Activated CD8-positive, alpha-beta T cell treated with anti-CD3 and anti-CD28 coated beads for 36 hours (primary cell): ENCODE results near the gene LRP6. TPM values are rescaled to one million over a fixed set of nuclear protein-coding genes. Genes with fewer than 3 reads are reported as not detected.

Source experiments
- ATAC-seq: fragments of 200-7000 bp; cut with Tn5 transposase; one replicate; pipeline ENCODE4 v1.10.0; 2021; ENCODE audit warnings: mild to moderate bottlenecking, moderate library complexity
- CTCF ChIA-PET: fragments of 350-600 bp; sonication (Branson Sonifier 250); formaldehyde crosslinking; loops from one replicate; lab custom pipeline; 2021; ENCODE audit warnings: antibody characterized with exemption; lab: Charles Lee
- POLR2A ChIA-PET: fragments of 350-600 bp; sonication (Branson Sonifier 250); formaldehyde crosslinking; loops from one replicate; lab custom pipeline; 2021; ENCODE audit warnings: antibody characterized with exemption; lab: Charles Lee
- DNase-seq: peaks from one replicate; pipeline ENCODE4 v3.0.0-alpha.2; 2020
- H3K27ac Mint-ChIP-seq: one replicate; pipeline ENCODE4 v1.8.0; 2021; ENCODE audit warnings: mild to moderate bottlenecking, mixed read lengths
- H3K27me3 Mint-ChIP-seq: one replicate; pipeline ENCODE4 v1.8.0; 2021; ENCODE audit warnings: mixed read lengths
- H3K36me3 Mint-ChIP-seq: one replicate; pipeline ENCODE4 v1.8.0; 2021; ENCODE audit warnings: low read depth, mixed read lengths
- H3K4me1 Mint-ChIP-seq: one replicate; pipeline ENCODE4 v1.8.0; 2021; ENCODE audit warnings: low read depth, mixed read lengths
- H3K4me3 Mint-ChIP-seq: one replicate; pipeline ENCODE4 v1.8.0; 2021; ENCODE audit warnings: mild to moderate bottlenecking, moderate library complexity, mixed read lengths
- H3K9me3 Mint-ChIP-seq: one replicate; pipeline ENCODE4 v1.8.0; 2021; ENCODE audit warnings: mixed read lengths
- CTCF ChIP-seq: fragments of 200-600 bp; IDR thresholded peaks from one replicate; pipeline ENCODE4 v1.8.0; 2022; ENCODE audit warnings: antibody characterized with exemption, mild to moderate bottlenecking
- intact Hi-C: fragments of 100-400 bp; cut with micrococcal nuclease; formaldehyde crosslinking; loops from one replicate; pipeline ENCODE4 v1.10.0; 2022
- microRNA-seq: library from miRNA; unstranded; fragments of <30 nt; microRNA quantifications from one replicate; pipeline ENCODE4 v1.2.0, GENCODE V29; 2022; ENCODE audit warnings: borderline microRNAs expressed, borderline replicate concordance
- total RNA-seq, 2 experiments: library from RNA; stranded (reverse); gene quantifications; one replicate each; pipeline ENCODE4 v1.2.3, GENCODE V29; 2021

LRP6 gene
- total RNA-seq, 2 experiments from 2014 or later = 1.3 to 2.0 TPM

GRCh38 chr12:12072064-12072760 is 194.6 kb downstream of the LRP6 start:
- Mint-ChIP-seq H3K27ac (peak overlapping the region; percentile 90), H3K4me1 (peaks cover 22% of the 10 kb centered on the region), H3K36me3 (no peaks in the 10 kb centered on the region), H3K9me3 (no peaks in the 10 kb centered on the region), H3K4me3 (peak overlapping the region; percentile 77), H3K27me3 (no peaks in the 10 kb centered on the region)
- ChIA-PET POLR2A (interaction anchor here (0.6 to 2.0 kb wide), 3 partner anchors 194 to 323 kb away, joined by 3 to 7 read pairs (median 3); partner anchors contain the start of gene LRP6), CTCF (interaction anchor here (0.6 to 2.0 kb wide), 9 partner anchors 11 to 664 kb away, joined by 3 to 12 read pairs (median 4); no protein-coding TSS in a partner anchor)
- ATAC-seq (peak; percentile 70), DNase-seq (peak; percentile 71)
- intact Hi-C loops = no loop called here
- TF ChIP-seq CTCF = peak; percentile 33

GRCh38 chr12:12070674-12071656 is 195.9 kb downstream of the LRP6 start, which contains the start of gene BCL2L14:
Gene BCL2L14 (plus strand): TSS chr12:12070939. CDS start chr12:12079306, 8,367 bp downstream.
- peak within 1 kb of the TSS; percentile 77 for H3K4me3 Mint-ChIP-seq
- intact Hi-C loops = no loop called here
- POLR2A ChIA-PET = interaction anchor here (0.6 to 2.0 kb wide), 4 partner anchors 61 to 321 kb away, joined by 3 to 7 read pairs (median 4); partner anchors contain the start of gene LRP6
- H3K4me1 Mint-ChIP-seq = peaks cover 22% of the 10 kb centered on the region
- H3K9me3 Mint-ChIP-seq = no peaks in the 10 kb centered on the region
- DNase-seq = peak; percentile 24
- CTCF ChIA-PET = interaction anchor here (0.8 to 2.0 kb wide), 7 partner anchors 12 to 516 kb away, joined by 3 to 12 read pairs (median 4); no protein-coding TSS in a partner anchor
- ATAC-seq = peak; percentile 84
- no peaks in the 10 kb centered on the region for H3K36me3 Mint-ChIP-seq
- no peaks in the 10 kb centered on the region for H3K27me3 Mint-ChIP-seq
- peak within 1 kb of the TSS; percentile 90 for H3K27ac Mint-ChIP-seq
- no peak for TF ChIP-seq CTCF

GRCh38 chr12:12069821-12070548 is 196.9 kb downstream of the LRP6 start:
- H3K27me3 Mint-ChIP-seq = no peaks in the 10 kb centered on the region
- H3K36me3 Mint-ChIP-seq = no peaks in the 10 kb centered on the region
- intact Hi-C loops = no loop called here
- no peak overlapping the region for H3K4me3 Mint-ChIP-seq
- no peak for TF ChIP-seq CTCF
- peak overlapping the region; percentile 90 for H3K27ac Mint-ChIP-seq
- no peak for DNase-seq
- ATAC-seq = no peak
- POLR2A ChIA-PET = interaction anchor here (1.6 kb wide), 1 partner anchor 60 kb away, joined by 4 read pairs; no protein-coding TSS in a partner anchor
- CTCF ChIA-PET = no interaction called here
- H3K9me3 Mint-ChIP-seq = no peaks in the 10 kb centered on the region
- H3K4me1 Mint-ChIP-seq = peaks cover 22% of the 10 kb centered on the region

GRCh38 chr12:12068751-12069150 is 198.1 kb downstream of the LRP6 start:
- CTCF ChIA-PET = interaction anchor here (1.4 kb wide), 1 partner anchor 29 kb away, joined by 3 read pairs; no protein-coding TSS in a partner anchor
- intact Hi-C loops = no loop called here
- no peak overlapping the region for H3K4me3 Mint-ChIP-seq
- ATAC-seq (no peak), DNase-seq (no peak)
- H3K9me3 Mint-ChIP-seq = no peaks in the 10 kb centered on the region
- H3K36me3 Mint-ChIP-seq = no peaks in the 10 kb centered on the region
- no peak overlapping the region for H3K27ac Mint-ChIP-seq
- POLR2A ChIA-PET = no interaction called here
- H3K27me3 Mint-ChIP-seq = no peaks in the 10 kb centered on the region
- H3K4me1 Mint-ChIP-seq = peaks cover 22% of the 10 kb centered on the region
- no peak for TF ChIP-seq CTCF

Small RNA genes within 50 kb of the gene (microRNA-seq; reads per million reads assigned to microRNA genes)
- gene MIR1244-4 = not detected

Other genes with a start within 250 kb of the LRP6 start
- gene BCL2L14, start 196.1 kb downstream of the LRP6 start, total RNA-seq = 1 to 10 TPM; 3.7 to 5.1 TPM
- gene MANSC1, start 83.2 kb upstream of the LRP6 start, total RNA-seq = under 1 TPM; 0.09 to 0.20 TPM
- gene BORCS5, start 90.0 kb upstream of the LRP6 start, total RNA-seq = 10 to 100 TPM; 31.5 to 32.9 TPM